Small intestine (tissue), 7 donors: ENCODE measurements around the gene ASB10. TPM values are rescaled to one million over a fixed set of nuclear protein-coding genes. Genes with fewer than 3 reads are reported as not detected.

Source experiments
- DNase-seq, 2 donors: peaks; one replicate each; pipeline versions ENCODE4 v3.0.0 to v3.0.0-alpha.2; 2013
- FAIRE-seq: peaks from 2 replicates; lab custom pipeline; 2012; peaks lifted over from hg19 to GRCh38; lab: Jason Lieb, UNC
- H3K27ac ChIP-seq, 3 donors: one replicate each; pipeline ENCODE4 v1.5.1; 2013; ENCODE audit warnings: low read length in 2 of 3, mild to moderate bottlenecking in 2 of 3, control low read depth in 1 of 3, inconsistent platforms in 1 of 3, low read depth in 1 of 3, moderate library complexity in 1 of 3
- H3K27me3 ChIP-seq, 3 donors: one replicate each; pipeline ENCODE4 v1.6.1; 2013; ENCODE audit warnings: low read length in 3 of 3, inconsistent platforms in 1 of 3; ENCODE audit not compliant: control insufficient read depth in 3 of 3, insufficient read depth in 3 of 3
- H3K36me3 ChIP-seq, 3 donors: one replicate each; pipeline ENCODE4 v1.6.1; 2013; ENCODE audit warnings: low read length in 3 of 3, inconsistent platforms in 1 of 3, low read depth in 1 of 3, mild to moderate bottlenecking in 1 of 3, moderate library complexity in 1 of 3; ENCODE audit not compliant: control insufficient read depth in 3 of 3, insufficient read depth in 2 of 3
- H3K4me1 ChIP-seq, 3 donors: one replicate each; pipeline ENCODE4 v1.6.1; 2013; ENCODE audit warnings: low read length in 2 of 3, inconsistent platforms in 1 of 3, low read depth in 1 of 3, mild to moderate bottlenecking in 1 of 3, moderate library complexity in 1 of 3; ENCODE audit not compliant: control insufficient read depth in 3 of 3, insufficient read depth in 2 of 3
- H3K4me3 ChIP-seq, 3 donors: one replicate each; pipeline ENCODE4 v1.5.1; 2013; ENCODE audit warnings: low read length in 3 of 3, control low read depth in 1 of 3, inconsistent platforms in 1 of 3, low read depth in 1 of 3, mild to moderate bottlenecking in 1 of 3, moderate library complexity in 1 of 3
- H3K9me3 ChIP-seq, 2 donors: one replicate each; pipeline ENCODE4 v1.6.1; 2013; ENCODE audit warnings: low read depth in 1 of 2, low read length in 1 of 2; ENCODE audit not compliant: control insufficient read depth in 2 of 2, insufficient read depth in 1 of 2
- WGBS, 3 donors: extraction: QIAGEN DNeasy Blood & Tissue Kit; methylation state at CpG; one replicate each; pipeline ENCODE4 v1.1.7; 2013; 5-methylcytosine and 5-hydroxymethylcytosine counted together
- polyA plus RNA-seq, 4 donors: library from polyadenylated mRNA; stranded (reverse) in 3 of 4; unstranded in 1 of 4; fragments of 200-250 nt in 3 of 4; fragments of 120-200 nt in 1 of 4; gene quantifications; one replicate each; pipeline versions ENCODE4 v1.2.1 to v1.2.3, GENCODE V29; 2013
- donor health status: healthy with polysubstance abuse.
- donor health status: control.
- donor health status: control.
- donor health status: Bipolar disorder and iron deficiency.
- donor health status: healthy.

Gene ASB10
- polyA plus RNA-seq, 4 donors, result not detected

DNA sequence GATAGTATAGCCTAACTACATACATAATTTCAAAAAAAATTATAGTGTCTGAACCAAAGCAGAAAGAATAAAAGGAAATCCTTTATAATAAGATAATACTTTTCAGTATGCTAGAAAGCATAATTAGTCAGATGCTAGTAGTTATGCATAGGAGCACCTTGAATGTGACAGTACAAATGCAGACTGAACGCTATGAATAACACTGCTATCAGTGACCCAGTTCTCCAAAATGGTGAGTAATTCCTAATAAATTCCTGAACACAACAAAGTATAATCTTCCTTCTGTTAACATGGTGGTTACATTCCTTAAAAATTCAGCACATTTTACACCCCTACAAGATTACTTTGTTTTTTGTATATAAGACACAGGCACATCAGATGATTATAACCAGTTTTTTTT lies 44.0 kb upstream of the ASB10 start:
- Histone ChIP-seq H3K4me1 (peaks cover 0 to 17% (median 3%) of the 10 kb centered on the region in 3 donors), H3K4me3 (no peak overlapping the region)

DNA sequence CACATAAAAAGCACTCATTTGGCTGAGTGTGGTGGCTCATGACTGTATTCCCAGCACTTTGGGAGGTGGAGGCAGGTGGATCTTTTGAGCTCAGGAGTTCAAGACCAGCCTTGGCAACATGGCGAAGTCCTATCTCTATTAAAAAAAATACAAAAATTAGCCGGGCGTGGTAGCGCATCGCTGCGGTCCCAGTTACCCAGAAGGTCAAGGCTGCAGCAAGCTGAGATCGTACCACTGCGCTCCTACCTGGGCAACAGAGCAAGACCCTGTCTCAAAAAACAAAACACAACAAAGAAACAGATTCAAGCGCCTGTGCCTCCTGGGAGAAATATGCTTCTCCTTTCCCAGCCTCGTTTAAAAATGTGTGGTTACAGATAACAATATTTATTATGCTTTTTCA lies 42.2 kb upstream of the ASB10 start:
- no peak for FAIRE-seq
- 86 to 93% (median 86%) methylated on average over 10 of the region's 10 CpGs for WGBS, 3 donors
- no peak for DNase-seq

More for the DNA sequence above, 44.0 kb upstream of the ASB10 start:
- Histone ChIP-seq H3K27me3 (no peaks in the 10 kb centered on the region), H3K27ac (no peak overlapping the region), H3K36me3 (peaks cover 0 to 22% (median 5%) of the 10 kb centered on the region in 3 donors), H3K9me3 (no peaks in the 10 kb centered on the region)
- 52 to 83% (median 77%) methylated on average over 1 of the region's 1 CpG for WGBS, 3 donors
- FAIRE-seq (no peak), DNase-seq (no peak)

DNA sequence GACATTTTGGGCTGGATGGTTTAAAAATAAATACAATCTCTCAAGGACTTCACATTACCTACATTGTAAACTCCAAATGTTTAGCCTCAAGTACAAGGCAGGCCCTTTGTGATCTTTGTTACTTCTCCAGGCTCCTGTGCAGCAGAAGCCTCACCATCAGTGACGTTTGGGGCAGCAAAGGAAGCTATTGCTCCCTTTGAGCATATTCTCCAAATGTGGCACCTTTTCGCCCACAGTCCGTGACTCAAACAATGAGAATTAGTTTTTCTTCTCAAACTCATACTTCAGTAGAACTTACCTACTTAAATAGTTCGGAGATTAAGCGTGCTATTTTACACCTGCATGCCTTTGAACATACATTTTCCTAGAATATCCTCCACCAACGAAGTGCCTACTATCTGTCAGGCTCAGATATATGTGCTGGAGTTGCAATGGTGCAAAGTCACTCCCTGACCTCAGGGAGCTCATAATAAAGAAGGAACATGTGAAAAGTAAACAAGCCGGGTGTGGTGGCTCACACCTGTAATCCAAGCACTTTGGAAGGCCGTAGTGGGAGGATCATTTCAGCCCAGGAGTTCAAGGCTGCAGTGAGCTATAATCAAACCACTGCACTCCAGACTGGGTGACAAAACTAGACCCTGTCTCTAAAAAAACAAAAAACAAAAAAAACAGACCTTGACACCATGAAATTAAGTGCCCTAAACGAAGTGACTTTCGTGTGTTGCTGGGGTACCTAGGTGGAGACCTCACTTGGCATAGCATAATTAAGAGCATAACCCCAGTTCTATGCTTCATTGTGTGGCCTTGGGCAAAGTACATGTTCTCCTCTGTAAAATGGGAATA lies 41.2 kb upstream of the ASB10 start:
- FAIRE-seq (no peak), DNase-seq (peak in 1 of 2 donors; percentile 75)
- Histone ChIP-seq H3K4me3 (peak overlapping the region in 2 of 3 donors; percentile 63 to 86), H3K27me3 (no peaks in the 10 kb centered on the region), H3K9me3 (no peaks in the 10 kb centered on the region), H3K4me1 (peaks cover 2 to 13% (median 5%) of the 10 kb centered on the region in 3 donors), H3K36me3 (peaks cover 3 to 18% (median 4%) of the 10 kb centered on the region in 3 donors), H3K27ac (peak overlapping the region in 2 of 3 donors; percentile 62 to 89)
- 35 to 62% (median 55%) methylated on average over 10 of the region's 10 CpGs for WGBS, 3 donors

More for the DNA sequence above, 42.2 kb upstream of the ASB10 start:
- no peak overlapping the region for H3K27ac ChIP-seq
- H3K27me3 ChIP-seq, result no peaks in the 10 kb centered on the region
- no peak overlapping the region for H3K4me3 ChIP-seq
- peaks cover 0 to 14% (median 2%) of the 10 kb centered on the region in 3 donors for H3K36me3 ChIP-seq
- H3K4me1 ChIP-seq, result peaks cover 5 to 21% (median 5%) of the 10 kb centered on the region in 3 donors
- no peaks in the 10 kb centered on the region for H3K9me3 ChIP-seq

DNA sequence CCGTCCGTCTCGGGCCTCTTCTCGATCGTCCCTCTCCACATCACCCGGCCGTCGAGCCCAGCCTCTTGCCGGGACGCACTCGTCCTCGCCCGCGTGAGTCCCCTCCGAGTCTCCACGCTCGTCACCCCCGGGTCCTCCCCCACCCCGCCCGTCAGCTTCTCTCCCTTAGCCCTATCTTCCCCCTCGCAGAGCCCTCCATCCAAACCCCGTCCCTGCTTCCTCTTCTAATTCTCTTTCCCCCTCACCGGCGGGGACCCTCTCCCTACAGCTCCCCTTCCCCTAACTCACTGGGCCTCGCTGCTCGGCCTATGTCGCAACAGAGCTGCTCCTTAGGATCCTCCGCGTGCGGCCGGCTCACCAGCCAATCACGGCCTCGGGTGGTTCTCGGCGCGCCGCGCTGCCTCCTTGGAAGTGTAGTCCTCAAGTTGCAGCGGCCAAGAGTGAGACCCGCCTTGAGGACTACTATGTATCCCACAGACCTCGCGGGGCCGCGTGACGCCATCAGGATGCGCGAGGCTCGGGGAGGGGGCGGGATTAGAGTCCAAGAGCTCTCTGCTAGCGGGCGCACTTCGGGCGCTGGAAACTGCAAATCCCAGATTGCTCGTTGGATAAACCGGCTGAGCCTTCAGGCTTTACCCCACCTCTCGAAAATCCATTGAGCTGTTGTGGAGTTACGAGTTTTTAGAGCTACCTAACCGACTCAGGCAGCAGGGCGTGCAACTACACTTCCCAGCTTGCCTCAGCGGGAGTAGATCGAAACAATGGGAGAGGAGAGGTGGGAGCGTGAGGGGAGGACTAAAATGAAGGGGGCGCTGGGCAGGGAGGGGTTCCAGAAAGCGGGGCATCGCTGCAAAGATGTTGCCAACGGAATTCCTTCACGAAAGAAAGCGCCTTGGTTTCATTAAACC lies 40.1 kb upstream of the ASB10 start, which contains the start of gene ABCF2:
Gene ABCF2 (minus strand): TSS at position 331 of the 908 bp plus-strand sequence. CDS start 747 bp downstream, outside the sequence.
- H3K9me3 ChIP-seq, result no peaks in the 10 kb centered on the region
- WGBS, 3 donors, result 0% methylated on average over 64 to 68 of the region's 68 CpGs
- peaks cover 3 to 22% (median 7%) of the 10 kb centered on the region in 3 donors for H3K36me3 ChIP-seq
- FAIRE-seq (no peak), DNase-seq (peak; percentile 99)
- peaks cover 2 to 11% (median 5%) of the 10 kb centered on the region in 3 donors for H3K4me1 ChIP-seq
- H3K27me3 ChIP-seq, result no peaks in the 10 kb centered on the region
- peak within 1 kb of the TSS; percentile 59 to 86 (median 77) for H3K4me3 ChIP-seq
- peak within 1 kb of the TSS; percentile 62 to 89 (median 69) for H3K27ac ChIP-seq

DNA sequence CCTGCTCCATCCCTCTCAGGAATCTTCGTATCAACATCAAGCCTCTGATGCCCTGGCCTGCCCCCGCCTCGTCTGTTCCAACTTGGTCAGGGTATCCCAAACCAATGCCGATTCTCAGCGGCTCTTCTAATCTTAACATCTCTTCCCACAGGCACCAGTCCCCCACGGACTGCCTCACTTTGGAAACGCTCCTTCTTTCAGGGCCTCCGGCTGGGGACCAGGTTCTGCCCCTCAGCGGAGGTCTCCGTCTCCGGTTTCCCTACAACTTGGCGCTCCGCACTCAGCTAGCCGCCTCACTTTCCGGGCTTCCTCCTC lies 39.5 kb upstream of the ASB10 start:
- DNase-seq (no peak), FAIRE-seq (no peak)
- peak overlapping the region; percentile 59 to 86 (median 77) for H3K4me3 ChIP-seq
- no peaks in the 10 kb centered on the region for H3K9me3 ChIP-seq
- peaks cover 2 to 11% (median 5%) of the 10 kb centered on the region in 3 donors for H3K4me1 ChIP-seq
- H3K27ac ChIP-seq, result peak overlapping the region in 1 of 3 donors; percentile 57
- 1 to 2% (median 1%) methylated on average over 15 of the region's 15 CpGs for WGBS, 3 donors
- H3K36me3 ChIP-seq, result peaks cover 3 to 24% (median 7%) of the 10 kb centered on the region in 3 donors
- H3K27me3 ChIP-seq, result no peaks in the 10 kb centered on the region

DNA sequence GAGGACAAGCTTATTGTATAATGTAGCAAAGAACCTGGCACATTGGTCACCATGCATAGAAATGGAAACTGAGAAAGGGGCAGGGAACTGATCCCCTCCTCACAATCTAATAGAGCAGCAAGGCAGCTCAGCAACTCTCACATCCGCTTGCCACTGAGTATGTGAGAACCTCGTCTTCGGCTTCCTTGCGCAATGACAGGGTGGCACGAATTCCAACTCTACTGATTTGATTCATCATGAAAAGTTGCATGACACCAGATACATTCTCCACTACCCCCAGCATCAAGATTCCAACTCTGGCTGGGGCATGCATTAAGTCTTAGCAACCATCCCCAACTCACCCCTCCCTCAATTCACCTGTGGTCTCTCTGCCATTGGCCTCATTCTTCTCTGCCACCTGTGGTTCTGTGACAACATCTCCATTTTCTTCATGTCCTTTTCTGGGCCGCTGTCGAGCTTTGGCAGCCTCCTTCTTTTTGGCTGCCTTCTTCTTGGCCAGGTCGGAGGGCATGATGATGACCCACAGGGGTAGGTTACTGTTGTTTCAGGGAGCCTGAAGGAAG lies 39.0 kb upstream of the ASB10 start:
- 56 to 64% (median 57%) methylated on average over 8 of the region's 8 CpGs for WGBS, 3 donors
- Histone ChIP-seq H3K27ac (no peak overlapping the region), H3K4me3 (peak overlapping the region in 2 of 3 donors; percentile 77 to 86), H3K27me3 (no peaks in the 10 kb centered on the region), H3K9me3 (no peaks in the 10 kb centered on the region), H3K36me3 (peaks cover 3 to 25% (median 7%) of the 10 kb centered on the region in 3 donors), H3K4me1 (peaks cover 2 to 11% (median 5%) of the 10 kb centered on the region in 3 donors)
- FAIRE-seq (no peak), DNase-seq (no peak)

DNA sequence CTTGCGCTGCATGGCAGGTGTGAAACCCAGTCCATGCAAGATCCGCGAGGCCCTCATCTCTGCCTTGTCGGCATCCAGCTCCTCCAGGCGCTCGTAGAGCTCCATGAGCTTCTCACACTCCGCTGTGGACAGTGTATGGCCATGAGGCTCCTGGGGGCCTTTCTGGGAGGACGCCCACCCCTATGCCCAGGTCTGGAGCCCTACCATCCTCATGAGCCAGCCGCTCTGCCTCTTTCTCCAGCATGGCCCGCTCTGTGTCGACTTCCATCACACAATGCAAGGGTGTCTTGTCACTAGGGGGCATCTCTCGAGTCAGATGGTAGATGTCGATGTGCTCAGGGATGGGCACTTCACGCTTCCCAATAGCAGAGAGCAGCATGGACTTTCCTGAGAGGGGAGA lies 36.7 kb upstream of the ASB10 start:
- Histone ChIP-seq H3K27ac (no peak overlapping the region), H3K4me1 (peaks cover 2 to 11% (median 5%) of the 10 kb centered on the region in 3 donors), H3K36me3 (peaks cover 7 to 42% (median 13%) of the 10 kb centered on the region in 3 donors), H3K9me3 (no peaks in the 10 kb centered on the region), H3K4me3 (no peak overlapping the region), H3K27me3 (no peaks in the 10 kb centered on the region)
- FAIRE-seq, result no peak
- WGBS, 3 donors, result 95 to 96% (median 95%) methylated on average over 14 of the region's 14 CpGs
- no peak for DNase-seq

DNA sequence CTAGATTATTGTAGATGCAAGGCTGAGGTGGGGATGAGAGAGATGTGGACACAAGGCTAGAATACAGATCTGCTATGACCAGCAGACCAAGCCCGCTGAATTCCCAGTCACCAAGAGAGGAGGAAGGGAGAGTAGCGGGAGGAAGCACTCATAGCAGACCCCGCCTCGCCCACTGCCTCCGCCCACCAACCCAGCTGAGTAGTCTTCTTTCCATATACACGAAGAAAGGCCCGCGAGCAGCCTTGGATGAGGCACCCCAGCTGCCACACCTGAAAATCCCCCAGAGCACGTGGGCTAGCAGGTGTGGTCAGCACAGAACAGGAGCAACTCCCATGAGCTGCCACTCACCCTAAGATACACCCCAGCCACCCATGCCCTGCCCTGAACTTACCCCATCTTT lies 31.1 kb upstream of the ASB10 start:
- Histone ChIP-seq H3K4me1 (no peaks in the 10 kb centered on the region), H3K27ac (no peak overlapping the region), H3K4me3 (no peak overlapping the region), H3K9me3 (no peaks in the 10 kb centered on the region), H3K27me3 (no peaks in the 10 kb centered on the region), H3K36me3 (peaks cover 23 to 68% (median 23%) of the 10 kb centered on the region in 3 donors)
- FAIRE-seq (no peak), DNase-seq (no peak)
- 94 to 95% (median 94%) methylated on average over 9 of the region's 9 CpGs for WGBS, 3 donors
